ENCODE data around the gene RCSD1.

DNA sequence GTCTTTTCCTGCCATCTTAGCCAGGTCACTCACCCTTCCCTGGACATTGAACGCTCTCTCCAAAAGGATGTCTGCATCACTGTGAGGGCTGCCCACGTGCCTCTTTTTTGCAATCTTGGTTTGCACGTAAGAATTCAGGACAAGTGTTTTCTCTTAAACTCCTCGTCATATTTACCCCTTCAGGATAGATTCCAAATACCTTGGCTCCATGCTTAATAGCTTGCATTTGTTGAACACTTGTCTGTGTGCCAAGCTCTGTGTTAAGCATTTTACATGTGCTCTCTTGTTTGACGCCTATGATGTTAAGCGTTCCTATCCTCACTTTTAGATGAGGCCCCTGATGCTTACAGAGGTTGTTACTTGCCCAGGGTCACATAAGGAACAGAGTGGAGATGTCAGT, 29.8 kb downstream of the RCSD1 start:
- TF ChIP-seq, protein P1, sequence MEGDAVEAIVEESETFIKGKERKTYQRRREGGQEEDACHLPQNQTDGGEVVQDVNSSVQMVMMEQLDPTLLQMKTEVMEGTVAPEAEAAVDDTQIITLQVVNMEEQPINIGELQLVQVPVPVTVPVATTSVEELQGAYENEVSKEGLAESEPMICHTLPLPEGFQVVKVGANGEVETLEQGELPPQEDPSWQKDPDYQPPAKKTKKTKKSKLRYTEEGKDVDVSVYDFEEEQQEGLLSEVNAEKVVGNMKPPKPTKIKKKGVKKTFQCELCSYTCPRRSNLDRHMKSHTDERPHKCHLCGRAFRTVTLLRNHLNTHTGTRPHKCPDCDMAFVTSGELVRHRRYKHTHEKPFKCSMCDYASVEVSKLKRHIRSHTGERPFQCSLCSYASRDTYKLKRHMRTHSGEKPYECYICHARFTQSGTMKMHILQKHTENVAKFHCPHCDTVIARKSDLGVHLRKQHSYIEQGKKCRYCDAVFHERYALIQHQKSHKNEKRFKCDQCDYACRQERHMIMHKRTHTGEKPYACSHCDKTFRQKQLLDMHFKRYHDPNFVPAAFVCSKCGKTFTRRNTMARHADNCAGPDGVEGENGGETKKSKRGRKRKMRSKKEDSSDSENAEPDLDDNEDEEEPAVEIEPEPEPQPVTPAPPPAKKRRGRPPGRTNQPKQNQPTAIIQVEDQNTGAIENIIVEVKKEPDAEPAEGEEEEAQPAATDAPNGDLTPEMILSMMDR (IDR thresholded peaks at IDR 0.05) = no peak
- TF ChIP-seq TEAD4 (CRISPR knock-in tag; IDR thresholded peaks at IDR 0.05) (no peak), MXD4 (CRISPR knock-in tag; IDR thresholded peaks at IDR 0.05; ENCODE audit: borderline replicate concordance) (no peak)

All from WTC11 (cell line).